ENCODE measurements around the gene USP40.
"Not testable (repeated sequence)": the region's sequence is repeated elsewhere in the genome, so short reads cannot be mapped to it uniquely, and the experiment has no call there.

- TF ChIP-seq CTCF (conservative IDR thresholded peaks at IDR 0.05; ENCODE audit: low read length); EZH2phosphoT487 (IDR thresholded peaks at IDR 0.05; ENCODE audit: borderline replicate concordance): not testable (repeated sequence)
Measured at GRCh38 chr2:233577341-233577740, 10.8 kb upstream of the USP40 start.

Data from Loucy (cell line).